NCI-H1048 (cell line): ENCODE measurements around the gene TNS2.

Experiments
- DNase-seq: peaks from one replicate; lab custom pipeline; 2025; lab: John Stamatoyannopoulos, UW

Gene TNS2

DNA sequence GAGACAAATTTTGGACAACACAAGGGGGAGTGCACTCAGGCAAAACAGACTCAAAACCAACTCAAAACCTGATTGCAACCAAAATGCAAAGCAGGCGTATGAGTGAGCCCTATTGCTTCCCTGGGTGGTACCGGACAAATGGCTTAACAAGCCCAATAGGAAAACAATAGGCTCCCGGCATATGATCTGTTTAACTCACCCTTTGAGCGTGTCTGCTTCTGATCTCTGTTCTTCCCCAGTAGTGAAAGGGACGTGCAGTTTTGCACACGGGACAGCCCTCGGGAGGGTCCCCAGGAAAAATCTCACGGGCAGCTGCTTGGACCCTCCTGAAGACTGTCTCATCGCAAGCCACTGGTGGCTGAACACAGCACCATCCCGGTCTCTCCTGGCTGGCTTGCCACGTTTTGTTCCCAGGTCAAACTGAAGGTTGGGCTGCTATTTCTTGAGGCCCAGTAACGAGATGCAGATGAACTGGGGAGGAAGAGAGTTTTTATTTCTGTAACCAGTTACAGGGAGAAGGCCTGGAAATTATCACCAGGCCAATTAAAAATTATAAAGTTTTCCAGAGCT, 63.4 kb downstream of the TNS2 start:
- no peak for DNase-seq

DNA sequence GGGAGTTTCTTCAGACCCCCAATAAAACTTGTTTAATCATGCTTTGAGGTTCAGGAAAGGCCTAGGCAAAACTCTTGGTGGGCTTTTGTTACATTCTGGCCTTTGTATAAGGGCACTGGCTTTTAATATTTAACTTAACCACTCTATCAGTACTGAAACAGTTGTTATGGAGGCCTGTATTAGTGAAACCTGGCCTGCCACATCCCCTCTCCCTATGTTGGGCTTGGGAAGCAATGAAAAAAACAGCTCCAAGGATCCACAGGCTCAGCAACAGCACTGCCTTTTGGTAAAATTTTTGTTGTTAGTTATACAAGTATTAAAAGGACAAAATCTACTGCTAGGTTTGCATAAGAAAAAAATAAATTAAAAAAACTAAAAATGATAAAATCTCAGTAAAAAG, 64.1 kb downstream of the TNS2 start:
- no peak for DNase-seq
